ENCODE data around the gene IER3IP1. TPM values are rescaled to one million over a fixed set of nuclear protein-coding genes. Genes with fewer than 3 reads are reported as not detected.

Gene IER3IP1
- total RNA-seq, 1 donor from 2014 or later, result 16.2 TPM

GRCh38 chr18:47143153-47143552, 33.0 kb downstream of the IER3IP1 start:
- no peaks in the 10 kb centered on the region for H3K27me3 ChIP-seq (ENCODE audit: control insufficient read depth in 3 of 3, insufficient read depth in 3 of 3, low read length in 3 of 3)
- no peaks in the 10 kb centered on the region for H3K36me3 ChIP-seq (ENCODE audit: control insufficient read depth in 3 of 3, insufficient read depth in 3 of 3, low read length in 3 of 3)
- H3K9me3 ChIP-seq (ENCODE audit: control insufficient read depth in 3 of 3, low read length in 3 of 3), result no peaks in the 10 kb centered on the region
- no peak overlapping the region for H3K27ac ChIP-seq (ENCODE audit: low read depth, low read length)
- H3K4me1 ChIP-seq (ENCODE audit: control insufficient read depth in 3 of 3, insufficient read depth in 3 of 3, low read length in 3 of 3), result peaks cover 0 to 8% (median 7%) of the 10 kb centered on the region in 3 donors
- no peak overlapping the region for H3K4me3 ChIP-seq (ENCODE audit: low read length in 3 of 3)
- no peak overlapping the region for H3K9ac ChIP-seq (ENCODE audit: low read depth in 1 of 3, low read length in 3 of 3)

GRCh38 chr18:47141289-47141688, 34.9 kb downstream of the IER3IP1 start:
- H3K4me3 ChIP-seq (ENCODE audit: low read length in 3 of 3), result no peak overlapping the region
- no peaks in the 10 kb centered on the region for H3K9me3 ChIP-seq (ENCODE audit: control insufficient read depth in 3 of 3, low read length in 3 of 3)
- peaks cover 0 to 6% (median 0%) of the 10 kb centered on the region in 3 donors for H3K36me3 ChIP-seq (ENCODE audit: control insufficient read depth in 3 of 3, insufficient read depth in 3 of 3, low read length in 3 of 3)
- no peak overlapping the region for H3K9ac ChIP-seq (ENCODE audit: low read depth in 1 of 3, low read length in 3 of 3)
- H3K27ac ChIP-seq (ENCODE audit: low read depth, low read length), result no peak overlapping the region
- H3K27me3 ChIP-seq (ENCODE audit: control insufficient read depth in 3 of 3, insufficient read depth in 3 of 3, low read length in 3 of 3), result no peaks in the 10 kb centered on the region
- H3K4me1 ChIP-seq (ENCODE audit: control insufficient read depth in 3 of 3, insufficient read depth in 3 of 3, low read length in 3 of 3), result peaks cover 0 to 7% (median 7%) of the 10 kb centered on the region in 3 donors

- Histone ChIP-seq H3K4me1 (ENCODE audit: control insufficient read depth in 3 of 3, insufficient read depth in 3 of 3, low read length in 3 of 3) (no peaks in the 10 kb centered on the region), H3K27ac (ENCODE audit: low read depth, low read length) (no peak overlapping the region), H3K36me3 (ENCODE audit: control insufficient read depth in 3 of 3, insufficient read depth in 3 of 3, low read length in 3 of 3) (peaks cover 0 to 12% (median 0%) of the 10 kb centered on the region in 3 donors)
Observed at GRCh38 chr18:47121146-47121545, 55.0 kb downstream of the IER3IP1 start.

GRCh38 chr18:47120428-47120827, 55.7 kb downstream of the IER3IP1 start:
- Histone ChIP-seq H3K27me3 (ENCODE audit: control insufficient read depth in 3 of 3, insufficient read depth in 3 of 3, low read length in 3 of 3) (no peaks in the 10 kb centered on the region), H3K4me3 (ENCODE audit: low read length in 3 of 3) (no peak overlapping the region), H3K9ac (ENCODE audit: low read depth in 1 of 3, low read length in 3 of 3) (no peak overlapping the region), H3K9me3 (ENCODE audit: control insufficient read depth in 3 of 3, low read length in 3 of 3) (no peaks in the 10 kb centered on the region), H3K27ac (ENCODE audit: low read depth, low read length) (no peak overlapping the region), H3K4me1 (ENCODE audit: control insufficient read depth in 3 of 3, insufficient read depth in 3 of 3, low read length in 3 of 3) (no peaks in the 10 kb centered on the region), H3K36me3 (ENCODE audit: control insufficient read depth in 3 of 3, insufficient read depth in 3 of 3, low read length in 3 of 3) (peaks cover 0 to 12% (median 0%) of the 10 kb centered on the region in 3 donors)

More at GRCh38 chr18:47121146-47121545, 55.0 kb downstream of the IER3IP1 start:
- Histone ChIP-seq H3K4me3 (ENCODE audit: low read length in 3 of 3) (no peak overlapping the region), H3K9me3 (ENCODE audit: control insufficient read depth in 3 of 3, low read length in 3 of 3) (no peaks in the 10 kb centered on the region), H3K9ac (ENCODE audit: low read depth in 1 of 3, low read length in 3 of 3) (no peak overlapping the region), H3K27me3 (ENCODE audit: control insufficient read depth in 3 of 3, insufficient read depth in 3 of 3, low read length in 3 of 3) (no peaks in the 10 kb centered on the region)

GRCh38 chr18:47118981-47119380, 57.2 kb downstream of the IER3IP1 start:
- no peak overlapping the region for H3K9ac ChIP-seq (ENCODE audit: low read depth in 1 of 3, low read length in 3 of 3)
- H3K4me1 ChIP-seq (ENCODE audit: control insufficient read depth in 3 of 3, insufficient read depth in 3 of 3, low read length in 3 of 3), result no peaks in the 10 kb centered on the region
- H3K36me3 ChIP-seq (ENCODE audit: control insufficient read depth in 3 of 3, insufficient read depth in 3 of 3, low read length in 3 of 3), result peaks cover 2 to 20% (median 10%) of the 10 kb centered on the region in 3 donors
- H3K27me3 ChIP-seq (ENCODE audit: control insufficient read depth in 3 of 3, insufficient read depth in 3 of 3, low read length in 3 of 3), result no peaks in the 10 kb centered on the region
- no peak overlapping the region for H3K27ac ChIP-seq (ENCODE audit: low read depth, low read length)
- no peaks in the 10 kb centered on the region for H3K9me3 ChIP-seq (ENCODE audit: control insufficient read depth in 3 of 3, low read length in 3 of 3)
- H3K4me3 ChIP-seq (ENCODE audit: low read length in 3 of 3), result no peak overlapping the region

- Histone ChIP-seq H3K36me3 (ENCODE audit: control insufficient read depth in 3 of 3, insufficient read depth in 3 of 3, low read length in 3 of 3) (peaks cover 13 to 37% (median 33%) of the 10 kb centered on the region in 3 donors), H3K9me3 (ENCODE audit: control insufficient read depth in 3 of 3, low read length in 3 of 3) (no peaks in the 10 kb centered on the region), H3K9ac (ENCODE audit: low read depth in 1 of 3, low read length in 3 of 3) (no peak overlapping the region), H3K4me1 (ENCODE audit: control insufficient read depth in 3 of 3, insufficient read depth in 3 of 3, low read length in 3 of 3) (peaks cover 0 to 4% (median 3%) of the 10 kb centered on the region in 3 donors), H3K27ac (ENCODE audit: low read depth, low read length) (no peak overlapping the region), H3K27me3 (ENCODE audit: control insufficient read depth in 3 of 3, insufficient read depth in 3 of 3, low read length in 3 of 3) (no peaks in the 10 kb centered on the region), H3K4me3 (ENCODE audit: low read length in 3 of 3) (no peak overlapping the region)
Observed at GRCh38 chr18:47115205-47115604, 61.0 kb downstream of the IER3IP1 start.

GRCh38 chr18:47113796-47114540, 62.2 kb downstream of the IER3IP1 start:
- no peak overlapping the region for H3K4me3 ChIP-seq (ENCODE audit: low read length in 3 of 3)
- no peaks in the 10 kb centered on the region for H3K9me3 ChIP-seq (ENCODE audit: control insufficient read depth in 3 of 3, low read length in 3 of 3)
- H3K27ac ChIP-seq (ENCODE audit: low read depth, low read length), result no peak overlapping the region
- H3K9ac ChIP-seq (ENCODE audit: low read depth in 1 of 3, low read length in 3 of 3), result no peak overlapping the region
- H3K36me3 ChIP-seq (ENCODE audit: control insufficient read depth in 3 of 3, insufficient read depth in 3 of 3, low read length in 3 of 3), result peaks cover 13 to 38% (median 33%) of the 10 kb centered on the region in 3 donors
- H3K4me1 ChIP-seq (ENCODE audit: control insufficient read depth in 3 of 3, insufficient read depth in 3 of 3, low read length in 3 of 3), result peaks cover 12 to 17% (median 13%) of the 10 kb centered on the region in 3 donors
- H3K27me3 ChIP-seq (ENCODE audit: control insufficient read depth in 3 of 3, insufficient read depth in 3 of 3, low read length in 3 of 3), result no peaks in the 10 kb centered on the region

- Histone ChIP-seq H3K27me3 (ENCODE audit: control insufficient read depth in 3 of 3, insufficient read depth in 3 of 3, low read length in 3 of 3) (no peaks in the 10 kb centered on the region), H3K4me1 (ENCODE audit: control insufficient read depth in 3 of 3, insufficient read depth in 3 of 3, low read length in 3 of 3) (peaks cover 12 to 21% (median 16%) of the 10 kb centered on the region in 3 donors), H3K4me3 (ENCODE audit: low read length in 3 of 3) (no peak overlapping the region), H3K27ac (ENCODE audit: low read depth, low read length) (no peak overlapping the region), H3K36me3 (ENCODE audit: control insufficient read depth in 3 of 3, insufficient read depth in 3 of 3, low read length in 3 of 3) (peaks cover 16 to 49% (median 45%) of the 10 kb centered on the region in 3 donors), H3K9me3 (ENCODE audit: control insufficient read depth in 3 of 3, low read length in 3 of 3) (no peaks in the 10 kb centered on the region), H3K9ac (ENCODE audit: low read depth in 1 of 3, low read length in 3 of 3) (no peak overlapping the region)
Observed at GRCh38 chr18:47110492-47111274, 65.5 kb downstream of the IER3IP1 start.

- no peaks in the 10 kb centered on the region for H3K27me3 ChIP-seq (ENCODE audit: control insufficient read depth in 3 of 3, insufficient read depth in 3 of 3, low read length in 3 of 3)
- peaks cover 12 to 21% (median 16%) of the 10 kb centered on the region in 3 donors for H3K4me1 ChIP-seq (ENCODE audit: control insufficient read depth in 3 of 3, insufficient read depth in 3 of 3, low read length in 3 of 3)
- no peak overlapping the region for H3K9ac ChIP-seq (ENCODE audit: low read depth in 1 of 3, low read length in 3 of 3)
- H3K4me3 ChIP-seq (ENCODE audit: low read length in 3 of 3), result no peak overlapping the region
- H3K27ac ChIP-seq (ENCODE audit: low read depth, low read length), result peak overlapping the region; percentile 54
- no peaks in the 10 kb centered on the region for H3K9me3 ChIP-seq (ENCODE audit: control insufficient read depth in 3 of 3, low read length in 3 of 3)
- peaks cover 16 to 48% (median 45%) of the 10 kb centered on the region in 3 donors for H3K36me3 ChIP-seq (ENCODE audit: control insufficient read depth in 3 of 3, insufficient read depth in 3 of 3, low read length in 3 of 3)
Observed at GRCh38 chr18:47109720-47110119, 66.4 kb downstream of the IER3IP1 start.

GRCh38 chr18:47108998-47109405, 67.2 kb downstream of the IER3IP1 start:
- H3K4me1 ChIP-seq (ENCODE audit: control insufficient read depth in 3 of 3, insufficient read depth in 3 of 3, low read length in 3 of 3), result peaks cover 12 to 21% (median 16%) of the 10 kb centered on the region in 3 donors
- H3K4me3 ChIP-seq (ENCODE audit: low read length in 3 of 3), result no peak overlapping the region
- no peaks in the 10 kb centered on the region for H3K27me3 ChIP-seq (ENCODE audit: control insufficient read depth in 3 of 3, insufficient read depth in 3 of 3, low read length in 3 of 3)
- no peaks in the 10 kb centered on the region for H3K9me3 ChIP-seq (ENCODE audit: control insufficient read depth in 3 of 3, low read length in 3 of 3)
- H3K9ac ChIP-seq (ENCODE audit: low read depth in 1 of 3, low read length in 3 of 3), result no peak overlapping the region
- peaks cover 13 to 51% (median 43%) of the 10 kb centered on the region in 3 donors for H3K36me3 ChIP-seq (ENCODE audit: control insufficient read depth in 3 of 3, insufficient read depth in 3 of 3, low read length in 3 of 3)
- peak overlapping the region; percentile 54 for H3K27ac ChIP-seq (ENCODE audit: low read depth, low read length)

Measured in skeletal muscle tissue (tissue), 4 donors.